ENCODE data around the gene TOM1L1. TPM values are rescaled to one million over a fixed set of nuclear protein-coding genes. Genes with fewer than 3 reads are reported as not detected.

Gene TOM1L1
- total RNA-seq, 1 donor from 2014 or later = 76.0 TPM

- TF ChIP-seq CTCF (IDR thresholded peaks at IDR 0.05; ENCODE audit: insufficient read depth, low read length, poor library complexity, severe bottlenecking) = no peak
Measured at GRCh38 chr17:54948380-54948779, 47.7 kb downstream of the TOM1L1 start.

GRCh38 chr17:54950116-54950515, 49.5 kb downstream of the TOM1L1 start:
- no peak for TF ChIP-seq CTCF (IDR thresholded peaks at IDR 0.05; ENCODE audit: insufficient read depth, low read length, poor library complexity, severe bottlenecking)
- peaks cover 2% of the 10 kb centered on the region for H3K36me3 ChIP-seq (ENCODE audit: control insufficient read depth, insufficient read depth, low read length)
- no peak for DNase-seq (ENCODE audit: low read depth)
- no peaks in the 10 kb centered on the region for H3K27me3 ChIP-seq (ENCODE audit: control insufficient read depth, insufficient read depth, low read length)
- no peak overlapping the region for H3K4me3 ChIP-seq (ENCODE audit: low read depth, low read length)

More at GRCh38 chr17:54948380-54948779, 47.7 kb downstream of the TOM1L1 start:
- no peaks in the 10 kb centered on the region for H3K27me3 ChIP-seq (ENCODE audit: control insufficient read depth, insufficient read depth, low read length)
- H3K4me3 ChIP-seq (ENCODE audit: low read depth, low read length) = no peak overlapping the region
- peaks cover 2% of the 10 kb centered on the region for H3K36me3 ChIP-seq (ENCODE audit: control insufficient read depth, insufficient read depth, low read length)
- DNase-seq (ENCODE audit: low read depth) = peak; percentile 95

GRCh38 chr17:54951286-54951685, 50.6 kb downstream of the TOM1L1 start:
- Histone ChIP-seq H3K27me3 (ENCODE audit: control insufficient read depth, insufficient read depth, low read length) (no peaks in the 10 kb centered on the region), H3K4me3 (ENCODE audit: low read depth, low read length) (no peak overlapping the region), H3K36me3 (ENCODE audit: control insufficient read depth, insufficient read depth, low read length) (peaks cover 2% of the 10 kb centered on the region)
- TF ChIP-seq CTCF (IDR thresholded peaks at IDR 0.05; ENCODE audit: insufficient read depth, low read length, poor library complexity, severe bottlenecking) = no peak
- no peak for DNase-seq (ENCODE audit: low read depth)

DNA sequence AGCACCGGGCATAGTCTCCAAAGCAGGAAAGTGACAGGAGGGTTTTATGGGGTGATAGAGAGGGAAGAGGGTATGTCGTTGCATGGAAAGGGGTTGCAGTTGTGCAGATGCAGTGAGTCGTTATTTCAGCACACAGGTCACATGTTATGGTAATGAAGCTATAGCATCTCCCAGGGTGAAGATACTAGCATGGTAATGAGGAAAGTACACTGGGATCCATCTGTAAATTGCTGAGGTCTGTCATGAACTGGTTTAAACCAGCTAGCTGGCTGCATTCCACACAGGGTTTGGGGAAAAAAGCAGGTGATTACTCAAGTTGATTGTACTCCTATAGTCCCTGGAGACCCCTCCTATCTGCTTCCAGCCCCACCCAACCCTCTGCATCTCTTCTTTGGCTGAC, 56.1 kb downstream of the TOM1L1 start:
- peaks cover 1% of the 10 kb centered on the region for H3K36me3 ChIP-seq (ENCODE audit: control insufficient read depth, insufficient read depth, low read length)
- H3K4me3 ChIP-seq (ENCODE audit: low read depth, low read length) = no peak overlapping the region
- DNase-seq (ENCODE audit: low read depth) = no peak
- H3K27me3 ChIP-seq (ENCODE audit: control insufficient read depth, insufficient read depth, low read length) = no peaks in the 10 kb centered on the region
- TF ChIP-seq CTCF (IDR thresholded peaks at IDR 0.05; ENCODE audit: insufficient read depth, low read length, poor library complexity, severe bottlenecking) = no peak

GRCh38 chr17:54967621-54968261, 67.1 kb downstream of the TOM1L1 start:
- no peak for TF ChIP-seq CTCF (IDR thresholded peaks at IDR 0.05; ENCODE audit: insufficient read depth, low read length, poor library complexity, severe bottlenecking)
- DNase-seq (ENCODE audit: low read depth) = no peak
- Histone ChIP-seq H3K36me3 (ENCODE audit: control insufficient read depth, insufficient read depth, low read length) (no peaks in the 10 kb centered on the region), H3K27me3 (ENCODE audit: control insufficient read depth, insufficient read depth, low read length) (no peaks in the 10 kb centered on the region), H3K4me3 (ENCODE audit: low read depth, low read length) (peak overlapping the region; percentile 62)
